DND-41 (cell line): ENCODE results near the gene DPP9.

ENCODE experiments used
- ATAC-seq: fragments of 200-7000 bp; cut with Tn5 transposase; 3 replicates; pipeline ENCODE4 v1.9.1; 2021; ENCODE audit warnings: low read depth; ENCODE audit not compliant: insufficient read depth
- DNase-seq: peaks from one replicate; pipeline ENCODE4 v3.0.0-alpha.2; 2020
- H2AFZ ChIP-seq: 2 replicates; pipeline ENCODE4 v1.6.0; 2012; ENCODE audit warnings: low read depth, low read length
- H3K27ac ChIP-seq: 2 replicates; pipeline ENCODE4 v1.5.1; 2012; ENCODE audit warnings: low read length, inconsistent platforms
- H3K27me3 ChIP-seq: fragments of 200-600 bp; sonication (generic); 2 replicates; pipeline ENCODE4 v1.6.0; 2012; ENCODE audit warnings: low read length, mild to moderate bottlenecking, inconsistent platforms; ENCODE audit not compliant: insufficient read depth, poor library complexity
- H3K36me3 ChIP-seq: 2 replicates; pipeline ENCODE4 v1.5.1; 2012; ENCODE audit warnings: low read length, inconsistent platforms; ENCODE audit not compliant: insufficient read depth
- H3K4me1 ChIP-seq: 2 replicates; pipeline ENCODE4 v1.5.1; 2012; ENCODE audit warnings: mild to moderate bottlenecking, low read length; ENCODE audit not compliant: insufficient read depth
- H3K4me2 ChIP-seq: 2 replicates; pipeline ENCODE4 v1.6.0; 2012; ENCODE audit warnings: mild to moderate bottlenecking, moderate library complexity, low read length, inconsistent platforms; ENCODE audit not compliant: insufficient read depth
- H3K4me3 ChIP-seq, 2 experiments: fragments of 200-600 bp in 1 of 2; shearing (Covaris generic) in 1 of 2; 2 replicates each; pipeline ENCODE4 v1.5.1; 2012 to 2016; ENCODE audit warnings: inconsistent platforms in 2 of 2, low read length in 2 of 2, mild to moderate bottlenecking in 2 of 2, low read depth in 1 of 2, moderate library complexity in 1 of 2
- H3K79me2 ChIP-seq: 2 replicates; pipeline ENCODE4 v1.6.0; 2012; ENCODE audit warnings: low read length, inconsistent platforms; ENCODE audit not compliant: insufficient read depth
- H3K9ac ChIP-seq: 2 replicates; pipeline ENCODE4 v1.6.0; 2012; ENCODE audit warnings: low read depth, mild to moderate bottlenecking, inconsistent platforms, low read length, moderate library complexity
- H3K9me3 ChIP-seq: 2 replicates; pipeline ENCODE4 v1.5.1; 2012; ENCODE audit warnings: low read length, moderate library complexity, mild to moderate bottlenecking, inconsistent platforms; ENCODE audit not compliant: insufficient read depth, severe bottlenecking
- H4K20me1 ChIP-seq: 2 replicates; pipeline ENCODE4 v1.6.0; 2012; ENCODE audit warnings: low read length; ENCODE audit not compliant: insufficient read depth
- EZH2 ChIP-seq: IDR thresholded peaks from 3 replicates; pipeline ENCODE4 v1.6.1; 2012; ENCODE audit warnings: borderline replicate concordance, low read depth, mild to moderate bottlenecking, moderate library complexity, low read length, inconsistent platforms; ENCODE audit not compliant: severe bottlenecking
- TF ChIP-seq, protein P1 (sequence below): IDR thresholded peaks from 2 replicates; pipeline ENCODE4 v1.5.1; 2012; ENCODE audit warnings: borderline replicate concordance, low read length, moderate library complexity, mild to moderate bottlenecking; ENCODE audit not compliant: poor library complexity, severe bottlenecking; ENCODE audit errors: extremely low read depth

DPP9 gene

DNA sequence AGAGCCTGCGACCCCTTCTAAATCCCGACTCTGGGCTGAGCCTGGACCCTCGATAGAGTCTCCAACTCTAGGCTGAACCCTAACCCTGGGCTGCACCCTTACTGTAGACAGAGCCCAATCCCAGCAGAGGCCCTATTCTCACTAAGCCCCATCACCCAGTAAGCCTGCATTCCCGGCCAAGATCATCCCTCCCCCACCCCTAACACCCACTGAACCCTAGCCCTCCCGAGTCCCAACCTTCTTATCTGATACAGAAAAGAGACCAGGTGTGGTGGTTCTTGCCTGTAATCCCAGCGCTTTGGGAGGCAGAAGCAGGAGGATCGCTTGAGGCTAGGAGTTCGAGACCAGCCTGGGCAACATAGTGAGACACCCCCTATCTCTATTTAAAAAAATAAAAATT lies 86.9 kb downstream of the DPP9 start:
- no peak for ATAC-seq
- Histone ChIP-seq H3K4me3 (peak overlapping the region in 1 of 2 experiments; percentile 69; a peak in 2 of 4 replicates), H3K27me3 (no peaks in the 10 kb centered on the region), H3K9ac (peak overlapping the region; percentile 73), H2AFZ (peak overlapping the region; percentile 100), H3K27ac (no peak overlapping the region), H3K36me3 (no peaks in the 10 kb centered on the region), H4K20me1 (no peaks in the 10 kb centered on the region), H3K79me2 (0 out of 2 replicates have a peak, but pooled peaks cover 6% of the 10 kb centered on the region), H3K4me1 (peaks cover 41% of the 10 kb centered on the region), H3K4me2 (peak overlapping the region; percentile 84), H3K9me3 (no peaks in the 10 kb centered on the region)
- TF ChIP-seq, protein P1, sequence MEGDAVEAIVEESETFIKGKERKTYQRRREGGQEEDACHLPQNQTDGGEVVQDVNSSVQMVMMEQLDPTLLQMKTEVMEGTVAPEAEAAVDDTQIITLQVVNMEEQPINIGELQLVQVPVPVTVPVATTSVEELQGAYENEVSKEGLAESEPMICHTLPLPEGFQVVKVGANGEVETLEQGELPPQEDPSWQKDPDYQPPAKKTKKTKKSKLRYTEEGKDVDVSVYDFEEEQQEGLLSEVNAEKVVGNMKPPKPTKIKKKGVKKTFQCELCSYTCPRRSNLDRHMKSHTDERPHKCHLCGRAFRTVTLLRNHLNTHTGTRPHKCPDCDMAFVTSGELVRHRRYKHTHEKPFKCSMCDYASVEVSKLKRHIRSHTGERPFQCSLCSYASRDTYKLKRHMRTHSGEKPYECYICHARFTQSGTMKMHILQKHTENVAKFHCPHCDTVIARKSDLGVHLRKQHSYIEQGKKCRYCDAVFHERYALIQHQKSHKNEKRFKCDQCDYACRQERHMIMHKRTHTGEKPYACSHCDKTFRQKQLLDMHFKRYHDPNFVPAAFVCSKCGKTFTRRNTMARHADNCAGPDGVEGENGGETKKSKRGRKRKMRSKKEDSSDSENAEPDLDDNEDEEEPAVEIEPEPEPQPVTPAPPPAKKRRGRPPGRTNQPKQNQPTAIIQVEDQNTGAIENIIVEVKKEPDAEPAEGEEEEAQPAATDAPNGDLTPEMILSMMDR: no peak
- TF ChIP-seq EZH2: no peak
- DNase-seq: no peak

DNA sequence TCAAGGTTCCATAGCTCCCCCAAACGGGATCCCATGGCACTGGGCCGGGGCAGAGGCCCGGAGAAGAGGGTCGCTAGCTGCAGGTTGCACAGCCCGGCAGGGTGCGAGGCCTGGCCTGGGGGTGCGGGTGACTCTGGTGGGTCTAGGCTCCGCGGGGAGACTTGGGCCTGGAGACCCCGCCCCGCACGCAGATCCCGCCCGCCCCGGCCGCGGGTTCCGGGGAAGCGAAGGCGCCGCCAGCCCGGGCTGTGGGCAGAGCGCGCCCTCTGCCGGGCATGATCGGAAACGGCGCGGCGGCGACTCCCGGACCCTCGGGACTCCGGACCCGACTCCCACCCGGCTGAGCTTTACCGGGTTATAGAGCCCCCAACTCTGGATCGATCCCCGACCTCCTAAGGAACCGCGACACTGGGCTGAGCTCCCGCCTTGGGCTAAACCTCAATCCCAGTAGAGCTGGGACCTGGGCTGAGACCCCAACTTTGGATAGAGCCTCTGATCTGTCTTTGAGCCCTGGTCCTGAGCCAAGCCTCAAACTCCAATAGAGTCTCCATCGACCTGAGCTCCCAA lies 87.4 kb downstream of the DPP9 start:
- Histone ChIP-seq H3K9ac (peak overlapping the region; percentile 73), H3K27ac (peak overlapping the region; percentile 75), H2AFZ (peak overlapping the region; percentile 100), H3K36me3 (no peaks in the 10 kb centered on the region), H3K27me3 (no peaks in the 10 kb centered on the region), H3K79me2 (0 out of 2 replicates have a peak, but pooled peaks cover 6% of the 10 kb centered on the region), H3K9me3 (no peaks in the 10 kb centered on the region), H3K4me1 (peaks cover 40% of the 10 kb centered on the region), H3K4me3 (peak overlapping the region; percentile 28 to 69), H3K4me2 (peak overlapping the region; percentile 84), H4K20me1 (no peaks in the 10 kb centered on the region)
- DNase-seq (peak; percentile 81), ATAC-seq (peak; percentile 59)
- TF ChIP-seq, protein P1: peak; percentile 88
- no peak for TF ChIP-seq EZH2

DNA sequence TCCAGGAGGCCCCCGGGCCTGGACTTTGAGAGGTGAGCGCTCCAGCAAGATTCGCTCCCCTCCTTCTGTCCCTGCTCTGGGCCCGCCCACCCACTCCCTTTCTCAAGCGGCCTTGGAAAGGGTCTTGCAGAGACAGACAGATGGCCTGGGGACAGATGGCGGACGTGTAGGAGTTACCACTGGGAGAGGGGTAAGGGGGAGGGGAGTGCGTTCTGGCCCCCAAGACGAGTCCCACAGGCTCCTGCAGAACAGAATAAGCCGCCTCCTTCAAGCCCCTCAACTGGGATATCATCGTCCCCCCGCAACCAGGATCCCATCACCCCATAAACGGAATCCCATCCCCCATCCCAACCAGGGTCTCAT lies 87.9 kb downstream of the DPP9 start:
- H4K20me1 ChIP-seq: no peaks in the 10 kb centered on the region
- no peak for DNase-seq
- H3K4me3 ChIP-seq: peak overlapping the region; percentile 28 to 69
- H3K9ac ChIP-seq: peak overlapping the region; percentile 73
- peaks cover 35% of the 10 kb centered on the region for H3K4me1 ChIP-seq
- no peak for ATAC-seq
- TF ChIP-seq, protein P1: no peak
- TF ChIP-seq EZH2: no peak
- H2AFZ ChIP-seq: peak overlapping the region; percentile 100
- H3K79me2 ChIP-seq: 0 out of 2 replicates have a peak, but pooled peaks cover 6% of the 10 kb centered on the region
- no peaks in the 10 kb centered on the region for H3K36me3 ChIP-seq
- no peaks in the 10 kb centered on the region for H3K27me3 ChIP-seq
- peak overlapping the region; percentile 84 for H3K4me2 ChIP-seq
- peak overlapping the region; percentile 75 for H3K27ac ChIP-seq
- no peaks in the 10 kb centered on the region for H3K9me3 ChIP-seq
